ENCODE measurements around the gene FCER1G. TPM values are rescaled to one million over a fixed set of nuclear protein-coding genes. Genes with fewer than 3 reads are reported as not detected.

FCER1G gene
- total RNA-seq, 1 donor from 2014 or later = 0.93 TPM

DNA sequence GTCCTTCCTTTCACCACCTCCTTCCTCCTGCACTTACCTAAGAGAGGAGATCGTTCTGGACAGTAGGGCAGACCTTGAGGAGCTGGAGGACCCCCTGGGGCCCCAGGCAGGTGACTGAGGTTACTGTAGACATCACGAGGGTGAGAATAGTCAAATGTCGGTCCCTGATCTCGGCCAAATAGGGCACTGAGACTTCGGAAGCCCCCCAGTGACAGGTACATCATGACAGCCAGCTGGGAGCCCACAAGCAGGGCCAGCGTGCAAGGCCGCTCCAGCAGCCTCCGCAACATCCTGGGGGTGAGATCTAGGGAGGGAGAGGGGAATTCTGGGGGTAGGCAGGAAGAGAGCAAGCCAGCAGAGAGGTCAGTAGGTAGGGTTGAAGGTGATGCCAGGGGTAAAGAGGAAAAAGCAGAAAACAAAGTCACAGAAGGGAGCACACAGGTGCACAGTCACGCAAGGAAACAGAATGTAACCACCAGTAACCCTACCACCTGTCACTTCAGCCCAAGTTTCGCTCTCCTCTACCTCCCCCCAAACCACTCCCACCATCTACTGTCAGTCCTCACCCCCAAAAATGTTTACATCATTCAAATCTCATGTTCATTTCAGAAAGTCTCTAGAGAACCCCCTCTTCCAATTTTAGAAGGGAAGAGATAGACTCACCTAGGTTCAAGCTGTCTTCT lies 39.2 kb upstream of the FCER1G start:
- H3K27me3 Mint-ChIP-seq (ENCODE audit: low read depth) = no peaks in the 10 kb centered on the region
- peaks cover 2% of the 10 kb centered on the region for H3K36me3 Mint-ChIP-seq (ENCODE audit: low read depth)
- DNase-seq (ENCODE audit: low read depth, low spot score) = no peak
- no peak overlapping the region for H3K27ac Mint-ChIP-seq (ENCODE audit: unreplicated experiment)
- no peaks in the 10 kb centered on the region for H3K9me3 Mint-ChIP-seq
- H3K4me1 Mint-ChIP-seq = peaks cover 30% of the 10 kb centered on the region
- TF ChIP-seq, protein P1, sequence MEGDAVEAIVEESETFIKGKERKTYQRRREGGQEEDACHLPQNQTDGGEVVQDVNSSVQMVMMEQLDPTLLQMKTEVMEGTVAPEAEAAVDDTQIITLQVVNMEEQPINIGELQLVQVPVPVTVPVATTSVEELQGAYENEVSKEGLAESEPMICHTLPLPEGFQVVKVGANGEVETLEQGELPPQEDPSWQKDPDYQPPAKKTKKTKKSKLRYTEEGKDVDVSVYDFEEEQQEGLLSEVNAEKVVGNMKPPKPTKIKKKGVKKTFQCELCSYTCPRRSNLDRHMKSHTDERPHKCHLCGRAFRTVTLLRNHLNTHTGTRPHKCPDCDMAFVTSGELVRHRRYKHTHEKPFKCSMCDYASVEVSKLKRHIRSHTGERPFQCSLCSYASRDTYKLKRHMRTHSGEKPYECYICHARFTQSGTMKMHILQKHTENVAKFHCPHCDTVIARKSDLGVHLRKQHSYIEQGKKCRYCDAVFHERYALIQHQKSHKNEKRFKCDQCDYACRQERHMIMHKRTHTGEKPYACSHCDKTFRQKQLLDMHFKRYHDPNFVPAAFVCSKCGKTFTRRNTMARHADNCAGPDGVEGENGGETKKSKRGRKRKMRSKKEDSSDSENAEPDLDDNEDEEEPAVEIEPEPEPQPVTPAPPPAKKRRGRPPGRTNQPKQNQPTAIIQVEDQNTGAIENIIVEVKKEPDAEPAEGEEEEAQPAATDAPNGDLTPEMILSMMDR (conservative IDR thresholded peaks at IDR 0.05) = no peak
- H3K4me3 Mint-ChIP-seq = peak overlapping the region; percentile 100

DNA sequence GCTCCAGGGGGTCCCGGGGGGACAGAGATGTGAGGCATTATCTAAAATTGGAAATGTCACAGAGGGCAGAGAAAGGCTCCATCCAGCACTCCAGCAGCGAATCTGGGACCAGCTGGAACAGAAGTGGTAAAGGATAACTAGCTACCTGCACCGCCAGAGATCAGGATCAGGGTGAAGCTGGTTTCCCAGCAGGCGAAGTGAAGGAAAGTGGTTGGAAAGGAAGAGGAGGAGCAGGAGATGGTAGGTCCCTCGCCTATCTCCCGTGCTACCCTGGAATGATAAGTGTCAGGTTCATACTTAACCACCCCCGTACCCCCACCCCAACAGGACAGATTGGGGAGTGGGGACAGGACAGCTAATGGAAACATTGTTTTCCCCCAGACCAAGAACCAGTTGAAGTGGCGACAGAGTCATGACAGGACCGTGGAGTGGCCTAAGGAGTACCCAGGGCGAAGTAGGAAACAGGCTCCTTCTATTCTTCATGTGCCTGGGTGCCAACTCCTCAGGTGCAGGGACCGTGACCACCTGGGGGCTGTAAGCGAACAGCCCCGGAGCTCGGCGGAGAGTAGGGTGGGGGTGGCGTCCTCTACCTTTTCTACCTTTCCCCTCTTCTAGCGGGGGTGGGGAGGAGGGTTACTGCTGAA lies 38.5 kb upstream of the FCER1G start:
- H3K36me3 Mint-ChIP-seq (ENCODE audit: low read depth) = no peaks in the 10 kb centered on the region

DNA sequence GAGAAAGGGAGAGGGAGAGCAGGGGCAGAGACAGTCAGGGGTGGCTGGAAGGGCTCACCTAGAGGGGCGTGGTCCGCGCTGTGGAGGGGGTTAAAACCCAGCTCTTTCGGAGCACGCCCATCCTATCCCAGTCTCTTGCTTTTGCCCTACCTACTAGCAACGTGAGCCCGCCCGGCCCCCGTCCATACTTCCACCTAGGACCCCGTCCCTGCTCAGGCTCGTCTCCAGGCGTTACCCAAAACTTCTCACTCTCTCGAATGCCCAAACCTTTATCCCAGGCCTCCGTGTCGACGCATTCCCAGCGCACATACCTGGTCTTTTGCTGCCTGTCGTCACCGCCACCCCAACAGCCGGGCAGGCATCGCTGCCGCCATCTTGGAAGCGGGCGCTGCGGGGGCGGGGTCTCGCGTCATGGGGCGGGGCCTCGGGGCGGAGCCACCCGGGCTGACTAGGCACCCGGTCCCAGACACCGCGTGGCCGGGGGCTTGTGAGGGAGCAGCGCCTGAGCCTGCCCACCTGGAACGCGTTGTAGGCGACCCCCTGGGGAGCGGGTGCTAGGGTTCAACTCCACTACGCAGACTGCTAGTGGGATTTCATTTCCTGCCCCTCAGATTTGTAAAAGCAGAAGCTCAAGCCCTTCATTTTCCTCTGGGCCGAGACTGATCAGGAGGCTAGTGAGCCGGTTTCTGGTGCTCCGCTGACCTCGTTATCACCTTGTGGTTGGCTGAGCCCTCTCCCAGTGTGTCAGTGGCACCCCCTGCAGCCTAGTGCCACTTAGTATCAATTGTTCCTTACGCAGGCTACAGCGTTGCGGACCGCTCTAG lies 37.8 kb upstream of the FCER1G start, which contains the start of gene B4GALT3:
B4GALT3 (minus strand) TSS at position 396 of the 824 bp plus-strand sequence. CDS start 1,447 bp downstream, outside the sequence.
- Mint-ChIP-seq H3K27me3 (ENCODE audit: low read depth) (no peaks in the 10 kb centered on the region), H3K36me3 (ENCODE audit: low read depth) (no peaks in the 10 kb centered on the region), H3K9me3 (no peaks in the 10 kb centered on the region), H3K4me3 (peak within 1 kb of the TSS; percentile 100), H3K4me1 (peaks cover 30% of the 10 kb centered on the region), H3K27ac (ENCODE audit: unreplicated experiment) (peak within 1 kb of the TSS; percentile 100)
- peak; percentile 96 for DNase-seq (ENCODE audit: low read depth, low spot score)
- TF ChIP-seq, protein P1 (conservative IDR thresholded peaks at IDR 0.05) = no peak

More for the DNA sequence above, 38.5 kb upstream of the FCER1G start:
- Mint-ChIP-seq H3K4me1 (peaks cover 30% of the 10 kb centered on the region), H3K9me3 (no peaks in the 10 kb centered on the region), H3K27ac (ENCODE audit: unreplicated experiment) (peak overlapping the region; percentile 100), H3K4me3 (peak overlapping the region; percentile 100), H3K27me3 (ENCODE audit: low read depth) (no peaks in the 10 kb centered on the region)
- TF ChIP-seq, protein P1 (conservative IDR thresholded peaks at IDR 0.05) = no peak
- DNase-seq (ENCODE audit: low read depth, low spot score) = no peak

DNA sequence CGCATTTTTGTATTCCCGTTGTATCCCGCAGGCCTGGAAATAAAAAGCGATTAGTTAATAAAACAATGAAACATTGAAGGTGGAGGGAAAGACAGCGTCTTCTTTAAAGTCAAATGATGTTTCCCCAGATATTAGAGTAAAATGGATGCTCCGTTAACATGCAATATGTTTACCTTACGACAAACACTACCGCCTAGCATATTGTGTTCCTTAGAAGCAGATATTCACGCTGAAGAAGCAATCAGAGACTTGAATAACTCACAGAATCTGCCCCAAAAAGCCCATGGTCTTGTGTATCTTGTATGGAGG lies 37.2 kb upstream of the FCER1G start:
- no peaks in the 10 kb centered on the region for H3K36me3 Mint-ChIP-seq (ENCODE audit: low read depth)
- TF ChIP-seq, protein P1 (conservative IDR thresholded peaks at IDR 0.05) = no peak
- peak overlapping the region; percentile 69 for H3K27ac Mint-ChIP-seq (ENCODE audit: unreplicated experiment)
- H3K4me1 Mint-ChIP-seq = peaks cover 30% of the 10 kb centered on the region
- no peaks in the 10 kb centered on the region for H3K9me3 Mint-ChIP-seq
- peak overlapping the region; percentile 100 for H3K4me3 Mint-ChIP-seq
- no peaks in the 10 kb centered on the region for H3K27me3 Mint-ChIP-seq (ENCODE audit: low read depth)
- DNase-seq (ENCODE audit: low read depth, low spot score) = no peak

DNA sequence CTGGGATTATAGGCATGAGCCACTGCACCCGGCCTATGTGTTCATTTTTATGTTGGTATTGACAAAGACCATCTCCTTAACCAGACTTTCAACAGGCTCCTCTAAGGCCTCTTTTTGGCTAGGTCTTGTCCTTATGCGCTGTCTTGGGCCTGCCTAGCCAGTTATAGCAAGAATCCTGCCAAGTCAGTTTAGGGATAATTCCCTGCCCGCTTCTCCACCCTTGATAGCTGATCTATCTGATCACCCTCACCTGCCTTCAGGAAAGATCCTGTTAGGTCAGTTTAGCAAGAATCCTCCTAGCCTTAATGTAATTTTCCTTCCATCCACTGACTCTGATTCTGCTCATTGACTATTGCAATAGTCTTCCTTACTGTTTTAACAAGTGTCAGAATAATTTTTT lies 35.4 kb upstream of the FCER1G start:
- TF ChIP-seq, protein P1 (conservative IDR thresholded peaks at IDR 0.05) = no peak
- Mint-ChIP-seq H3K9me3 (no peaks in the 10 kb centered on the region), H3K36me3 (ENCODE audit: low read depth) (no peaks in the 10 kb centered on the region), H3K27me3 (ENCODE audit: low read depth) (no peaks in the 10 kb centered on the region), H3K4me1 (peaks cover 30% of the 10 kb centered on the region), H3K4me3 (peak overlapping the region; percentile 69), H3K27ac (ENCODE audit: unreplicated experiment) (no peak overlapping the region)
- no peak for DNase-seq (ENCODE audit: low read depth, low spot score)

Data from neural crest cell (in vitro differentiated cells).